ENCODE data around the gene VENTX. TPM values are rescaled to one million over a fixed set of nuclear protein-coding genes. Genes with fewer than 3 reads are reported as not detected.

The VENTX gene
- total RNA-seq, 1 experiment from 2014 or later = not detected

GRCh38 chr10:133283931-133284330 lies 46.3 kb downstream of the VENTX start:
- DNase-seq (ENCODE audit: low read depth, low spot score) = no peak
- ATAC-seq = no peak
- in situ Hi-C loops (cut with HindIII; ENCODE audit: low pct_unique_long_range_greater_than_20kb, low sequenced_read_pairs) (no loop called here), intact Hi-C loops (cut with micrococcal nuclease; ENCODE audit: unreplicated experiment) (no loop called here)
- no peak overlapping the region for H3K4me3 ChIP-seq (ENCODE audit: low read depth in 2 of 2, low read length in 2 of 2)
- H3K27ac ChIP-seq (ENCODE audit: low read length) = no peak overlapping the region
- POLR2A ChIA-PET = no interaction called here
- CTCF ChIA-PET = no interaction called here
- peaks cover 7% of the 10 kb centered on the region for H3K4me1 ChIP-seq (ENCODE audit: control insufficient read depth, insufficient read depth, low read length)
- peaks cover 5% of the 10 kb centered on the region for H3K36me3 ChIP-seq (ENCODE audit: control insufficient read depth, insufficient read depth, low read length)
- H3K27me3 ChIP-seq (ENCODE audit: control insufficient read depth, insufficient read depth, low read length) = no peaks in the 10 kb centered on the region
- BruUV-seq (replicated peaks) = no TSS peak
- no peaks in the 10 kb centered on the region for H3K9me3 ChIP-seq (ENCODE audit: control insufficient read depth, insufficient read depth, low read depth, low read length)
- no peak for TF ChIP-seq TCF7L2 (IDR thresholded peaks at IDR 0.05; ENCODE audit: low read depth, low read length)
- TF ChIP-seq POLR2AphosphoS5 (IDR thresholded peaks at IDR 0.05; ENCODE audit: low read depth, low read length) = no peak
- no peak for TF ChIP-seq REST (IDR thresholded peaks at IDR 0.05; ENCODE audit: insufficient read depth in 1 of 2, low read depth in 2 of 2, low read length in 1 of 2)
- TF ChIP-seq SIN3A (IDR thresholded peaks at IDR 0.05; ENCODE audit: borderline replicate concordance, insufficient read depth, low read depth, low read length) = no peak
- TF ChIP-seq CTCF (IDR thresholded peaks at IDR 0.05) = no peak

- in situ Hi-C loops (cut with HindIII; ENCODE audit: low pct_unique_long_range_greater_than_20kb, low sequenced_read_pairs) = no loop called here
- H3K9me3 ChIP-seq (ENCODE audit: control insufficient read depth, insufficient read depth, low read depth, low read length) = no peaks in the 10 kb centered on the region
- TF ChIP-seq CTCF (IDR thresholded peaks at IDR 0.05) (no peak), POLR2AphosphoS5 (IDR thresholded peaks at IDR 0.05; ENCODE audit: low read depth, low read length) (no peak), SIN3A (IDR thresholded peaks at IDR 0.05; ENCODE audit: borderline replicate concordance, insufficient read depth, low read depth, low read length) (no peak), TCF7L2 (IDR thresholded peaks at IDR 0.05; ENCODE audit: low read depth, low read length) (no peak)
- no peaks in the 10 kb centered on the region for H3K27me3 ChIP-seq (ENCODE audit: control insufficient read depth, insufficient read depth, low read length)
- no peaks in the 10 kb centered on the region for H3K4me1 ChIP-seq (ENCODE audit: control insufficient read depth, insufficient read depth, low read length)
- no peak overlapping the region for H3K4me3 ChIP-seq (ENCODE audit: low read depth in 2 of 2, low read length in 2 of 2)
- DNase-seq (ENCODE audit: low read depth, low spot score) (no peak), ATAC-seq (no peak)
- intact Hi-C loops (cut with micrococcal nuclease; ENCODE audit: unreplicated experiment) = no loop called here
- BruUV-seq (replicated peaks) = no TSS peak
- peaks cover 5% of the 10 kb centered on the region for H3K36me3 ChIP-seq (ENCODE audit: control insufficient read depth, insufficient read depth, low read length)
- ChIA-PET CTCF (no interaction called here), POLR2A (no interaction called here)
- H3K27ac ChIP-seq (ENCODE audit: low read length) = no peak overlapping the region
These were observed 47.6 kb downstream of the VENTX start for GRCh38 chr10:133285217-133285616.

Data from Panc1 (cell line).